HG03095 (cell line): Measurements from ENCODE around the gene MRM2.

ENCODE experiments used
- ATAC-seq: cut with Tn5 transposase; IDR thresholded peaks from one replicate; pipeline ENCODE4 v1.9.1; 2021; ENCODE audit warnings: moderate library complexity; ENCODE audit not compliant: unreplicated experiment

Gene MRM2

DNA sequence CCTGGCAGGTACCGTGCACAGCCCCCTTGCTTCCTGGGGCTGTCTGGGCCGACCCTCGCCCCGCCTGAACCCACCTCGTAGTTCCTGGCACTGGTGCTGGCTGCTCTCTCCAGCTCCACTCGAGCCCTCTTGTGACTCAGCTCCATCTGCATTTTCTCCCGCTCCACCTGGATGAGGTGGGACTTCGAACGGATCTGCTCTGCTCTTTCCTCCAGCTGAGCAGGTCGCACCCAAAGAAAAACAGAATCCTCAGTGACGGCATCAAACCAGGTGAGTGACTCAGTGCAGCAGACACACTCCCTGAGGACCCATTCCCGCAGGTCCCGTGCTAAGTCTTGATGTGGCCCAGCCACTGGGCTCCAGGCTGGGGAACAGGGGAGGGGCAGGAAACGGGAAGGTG is 16.7 kb downstream of the MRM2 start:
- no peak for ATAC-seq

DNA sequence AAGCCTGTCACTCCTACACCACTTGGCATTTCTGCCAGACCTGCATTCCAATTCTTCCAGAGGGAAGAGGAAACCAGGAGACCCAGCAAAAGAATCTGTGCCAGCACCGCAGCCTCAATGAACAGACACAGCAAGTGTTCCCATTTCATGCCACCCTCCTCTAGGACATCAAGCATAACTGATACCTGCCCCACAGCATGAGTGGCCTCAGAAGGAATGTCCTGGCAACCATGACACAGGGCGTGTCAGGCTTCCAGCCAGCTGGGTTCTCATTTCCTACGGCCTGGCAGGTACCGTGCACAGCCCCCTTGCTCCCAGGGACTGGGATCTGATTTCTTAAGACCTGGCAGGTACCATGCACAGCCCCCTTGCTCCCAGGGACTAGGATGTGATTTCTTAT is 17.1 kb downstream of the MRM2 start:
- no peak for ATAC-seq

- ATAC-seq: no peak
These were observed 17.5 kb downstream of the MRM2 start for GRCh38 chr7:2224491-2224928.

- no peak for ATAC-seq
These were observed 18.7 kb downstream of the MRM2 start for GRCh38 chr7:2223321-2223720.

DNA sequence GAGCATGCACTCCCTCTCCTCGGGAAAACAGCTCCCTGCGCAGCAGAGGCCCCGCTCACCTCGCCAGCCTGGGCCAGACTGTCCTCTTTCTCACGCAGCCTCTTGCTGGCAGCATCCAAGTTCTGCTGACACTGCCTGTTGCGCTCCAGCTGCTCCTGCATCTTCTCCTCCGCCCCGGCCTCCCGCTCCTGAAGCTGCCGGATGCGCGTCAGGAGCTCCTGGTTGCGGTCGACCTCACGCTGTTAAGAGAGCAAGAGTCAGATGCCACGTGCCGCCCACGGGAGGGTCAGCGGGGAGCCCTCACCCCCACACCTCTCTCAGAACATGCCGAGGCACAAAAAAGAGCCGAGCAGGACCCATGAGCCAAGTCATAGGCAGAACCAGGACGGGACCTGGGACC is 19.5 kb downstream of the MRM2 start:
- no peak for ATAC-seq

DNA sequence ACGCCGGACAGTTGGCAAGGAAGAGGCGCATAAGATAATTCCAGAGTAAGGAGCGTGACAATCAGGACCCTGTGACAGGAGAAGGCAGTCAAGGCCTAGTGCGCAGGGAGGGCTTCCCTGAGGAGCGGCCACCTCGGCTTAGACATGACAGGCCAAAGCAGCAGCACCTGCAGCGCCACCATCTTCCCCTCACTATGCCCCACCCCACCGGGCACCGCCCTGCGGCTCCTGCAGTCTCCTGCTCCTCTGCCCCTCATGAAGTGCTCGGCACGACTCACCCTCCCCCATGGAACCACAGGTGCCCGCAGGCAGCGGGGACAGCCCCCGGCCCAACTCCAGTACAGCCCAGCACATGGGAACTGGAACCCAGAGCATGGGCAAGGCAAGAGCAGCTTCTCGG is 21.1 kb downstream of the MRM2 start:
- no peak for ATAC-seq

GRCh38 chr7:2220506-2220905 is 21.5 kb downstream of the MRM2 start:
- no peak for ATAC-seq

- ATAC-seq: no peak
These were observed 22.0 kb downstream of the MRM2 start for GRCh38 chr7:2220030-2220429.

GRCh38 chr7:2219606-2220005 is 22.4 kb downstream of the MRM2 start:
- ATAC-seq: no peak

- ATAC-seq: no peak
These were observed 22.9 kb downstream of the MRM2 start for GRCh38 chr7:2219136-2219535.

- ATAC-seq: no peak
These were observed 23.6 kb downstream of the MRM2 start for GRCh38 chr7:2218444-2218785.

GRCh38 chr7:2217716-2218443 is 24.1 kb downstream of the MRM2 start:
- ATAC-seq: no peak

GRCh38 chr7:2217206-2217605 is 24.8 kb downstream of the MRM2 start:
- ATAC-seq: no peak

- ATAC-seq: no peak
These were observed 26.2 kb downstream of the MRM2 start for GRCh38 chr7:2215851-2216250.

DNA sequence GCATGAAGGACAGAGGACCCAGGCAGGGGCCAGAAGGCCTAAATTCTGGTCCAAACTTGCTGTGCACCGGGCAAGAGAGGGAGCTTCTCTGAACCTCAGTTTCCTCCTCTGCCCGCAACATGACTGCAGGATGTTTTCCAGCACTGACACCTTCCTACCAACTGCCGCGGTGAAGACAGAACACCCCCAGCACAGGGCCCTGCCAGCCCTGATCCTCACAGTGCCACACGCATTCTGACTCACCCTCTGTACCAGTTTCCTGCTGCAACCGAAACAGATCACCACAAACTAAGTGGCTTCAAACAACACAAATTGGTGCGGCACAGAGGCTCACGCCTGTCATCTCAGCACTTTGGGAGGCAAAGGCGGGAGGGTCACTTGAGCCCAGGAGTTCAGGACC is 27.4 kb downstream of the MRM2 start:
- ATAC-seq: no peak

DNA sequence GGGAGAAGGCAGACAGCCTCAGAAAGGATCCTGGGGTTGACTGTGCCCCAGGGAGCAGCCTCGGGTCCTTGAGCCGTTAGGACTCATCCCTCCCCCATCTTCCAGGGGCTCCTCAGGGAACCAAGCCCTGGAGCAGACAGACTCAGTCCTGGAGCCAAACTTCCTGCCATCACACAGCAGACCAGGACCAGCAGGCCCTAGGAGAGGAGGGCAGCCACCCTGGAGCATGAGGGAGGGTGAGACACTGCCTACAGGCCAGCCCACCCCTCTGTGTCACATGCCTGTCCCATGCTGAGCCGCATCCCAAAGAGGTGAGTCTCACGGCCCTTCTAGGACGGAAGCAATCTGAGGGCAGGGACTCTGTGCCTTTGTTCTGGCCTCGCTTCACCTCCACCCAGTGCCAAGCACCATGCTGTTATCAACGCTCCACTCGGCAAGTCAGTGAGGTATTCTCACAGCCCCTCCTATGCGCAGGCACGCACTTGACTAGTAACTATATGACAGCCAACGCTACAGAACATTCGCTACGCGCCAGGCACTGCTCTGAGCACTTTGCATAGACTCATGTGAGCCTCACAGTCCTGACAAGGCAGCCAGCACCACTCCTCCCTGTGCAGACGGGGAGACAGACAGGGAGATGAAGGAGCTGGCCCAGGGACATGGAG is 28.3 kb downstream of the MRM2 start:
- no peak for ATAC-seq

- no peak for ATAC-seq
These were observed 29.1 kb downstream of the MRM2 start for GRCh38 chr7:2212906-2213305.

GRCh38 chr7:2211926-2212325 is 30.1 kb downstream of the MRM2 start:
- ATAC-seq: no peak

- ATAC-seq: no peak
These were observed 30.6 kb downstream of the MRM2 start for GRCh38 chr7:2211259-2211880.

GRCh38 chr7:2210551-2211258 is 31.3 kb downstream of the MRM2 start:
- no peak for ATAC-seq

DNA sequence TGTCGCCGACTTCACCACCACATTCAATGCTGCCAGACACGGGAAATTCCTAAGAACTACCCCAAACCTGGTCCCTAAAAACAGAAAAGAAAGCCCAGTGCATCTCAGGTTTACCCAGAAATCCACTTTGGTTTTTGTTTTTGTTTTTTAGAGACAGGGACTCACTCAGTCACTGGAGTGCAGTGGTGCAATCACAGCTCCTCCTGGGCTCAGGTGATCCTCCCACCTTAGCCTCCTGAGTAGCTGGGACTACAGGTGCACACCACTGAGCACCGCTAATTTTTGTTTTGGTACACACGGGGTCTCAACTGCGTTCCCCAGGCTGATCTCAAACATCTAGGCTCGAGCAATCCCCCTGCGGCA is 32.1 kb downstream of the MRM2 start:
- ATAC-seq: no peak
